Activated CD4-positive, CD25-positive, alpha-beta regulatory T cell (primary cell): ENCODE data around the gene COL9A3.

Source experiments
- DNase-seq, 4 experiments: peaks; one replicate each; lab custom pipeline; 2025; lab: John Stamatoyannopoulos, UW

COL9A3 gene

GRCh38 chr20:62816884-62817873 is at the start of gene COL9A3:
COL9A3 (plus strand) TSS chr20:62817050; CDS start chr20:62817065, 15 bp downstream.
- no peak for DNase-seq

- no peak for DNase-seq
Measured at GRCh38 chr20:62768234-62768546, 48.7 kb upstream of the COL9A3 start.

DNA sequence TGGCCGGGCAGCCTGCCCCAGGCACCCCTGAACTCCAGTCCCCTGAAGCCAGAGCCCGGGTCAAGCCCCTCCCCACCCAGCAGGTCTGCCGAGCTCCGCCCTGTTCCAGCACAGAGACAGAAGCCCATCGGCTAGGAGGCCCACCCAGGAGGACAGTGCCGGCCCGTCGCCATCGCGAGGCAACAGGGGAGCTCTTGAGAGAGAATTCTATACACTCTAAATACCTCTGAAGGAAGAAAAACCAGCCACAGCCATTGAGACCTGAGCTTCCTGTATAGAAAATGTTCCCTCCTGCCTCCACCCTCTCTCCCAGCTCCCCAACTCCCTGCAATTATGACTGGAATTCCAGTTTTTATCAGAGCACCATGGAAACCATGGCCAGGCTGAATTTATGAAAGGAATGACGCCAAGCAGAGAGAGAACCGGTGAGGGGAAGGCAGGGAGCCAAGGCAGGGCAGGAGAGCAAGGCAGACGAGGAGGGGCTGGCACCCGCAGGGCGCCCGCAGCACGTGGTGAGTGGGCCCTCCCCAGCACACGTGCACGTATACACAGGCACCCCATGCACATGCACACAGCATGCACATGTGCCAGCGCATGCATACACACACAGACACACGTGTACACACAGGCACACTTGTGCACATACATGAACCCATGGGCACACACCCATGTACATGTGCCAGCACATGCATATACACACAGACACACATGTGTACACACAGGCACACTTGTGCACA is 48.1 kb upstream of the COL9A3 start:
- no peak for DNase-seq

GRCh38 chr20:62769346-62770071 is 47.3 kb upstream of the COL9A3 start:
- no peak for DNase-seq

DNA sequence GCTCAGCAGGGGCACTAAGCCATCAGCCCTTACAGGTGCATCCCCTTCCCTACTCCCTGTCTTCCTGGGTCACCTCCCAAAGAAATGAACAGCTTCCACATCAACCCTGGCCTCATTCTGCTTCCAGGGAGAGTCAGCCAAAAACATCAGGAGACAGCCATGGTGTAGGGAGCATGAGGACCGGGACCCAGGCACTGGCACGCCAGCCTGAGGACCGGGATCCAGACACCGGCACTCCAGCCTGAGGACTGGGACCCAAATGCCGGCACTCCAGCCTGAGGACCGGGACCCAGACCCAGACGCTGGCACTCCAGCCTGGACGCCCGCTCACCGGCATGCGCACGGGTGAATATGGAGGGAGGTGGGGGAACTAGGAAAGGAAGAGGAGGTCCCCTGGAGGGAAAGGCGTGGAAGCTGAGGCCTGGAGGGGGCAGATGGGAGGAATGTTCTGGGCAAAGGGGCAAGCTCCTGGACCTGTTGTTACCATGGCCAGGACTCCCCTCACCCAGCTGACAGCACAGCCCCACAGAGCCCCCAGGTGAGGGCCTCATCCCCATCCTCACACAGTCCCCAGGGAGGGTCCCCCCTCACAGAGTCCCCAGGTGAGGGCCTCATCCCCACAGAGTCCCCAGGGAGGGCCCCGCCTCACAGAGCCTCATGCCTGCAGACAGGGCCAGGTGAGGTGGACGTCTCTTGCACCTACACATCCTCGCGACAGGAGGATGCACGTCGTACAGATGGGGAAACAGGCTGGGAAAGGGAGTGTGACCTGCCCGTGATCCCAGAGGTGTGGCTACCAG is 46.5 kb upstream of the COL9A3 start:
- DNase-seq: no peak

- DNase-seq: no peak
Measured at GRCh38 chr20:62770916-62771315, 45.9 kb upstream of the COL9A3 start.

DNA sequence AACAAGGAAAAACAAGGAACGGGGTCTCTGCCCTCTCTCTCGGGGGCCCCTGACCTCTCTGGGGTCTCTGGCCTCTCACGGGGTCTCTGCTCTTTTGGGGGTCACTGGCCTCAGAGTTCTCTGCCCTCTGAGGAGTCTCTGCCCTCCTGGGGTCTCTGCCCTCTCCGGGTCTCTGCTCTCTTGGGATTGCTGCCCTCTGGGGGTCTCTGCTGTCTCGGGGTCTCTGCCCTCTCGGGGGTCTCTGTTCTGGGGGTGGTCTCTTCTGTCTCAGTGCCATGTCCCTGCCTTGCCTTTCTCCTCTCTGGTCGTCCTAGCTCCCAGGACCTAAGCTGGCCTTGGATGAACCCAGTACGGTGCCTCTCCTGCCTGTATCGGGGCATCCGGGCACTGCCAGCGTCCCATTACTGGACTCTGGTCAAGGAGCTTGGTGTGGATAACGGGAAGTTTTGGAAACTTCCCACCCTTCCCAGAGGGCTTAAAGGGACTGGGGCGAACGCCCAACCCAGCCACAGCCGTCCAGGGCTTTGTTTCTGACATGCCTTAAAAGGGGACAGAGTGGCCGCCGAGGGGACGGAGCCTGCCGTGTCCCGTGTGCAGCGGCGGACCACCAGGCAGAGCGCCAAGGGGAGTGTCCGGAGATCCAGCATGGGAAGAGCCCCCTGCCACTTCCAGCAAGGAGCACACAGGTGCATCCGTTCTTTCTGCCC is 45.3 kb upstream of the COL9A3 start:
- DNase-seq: no peak

DNA sequence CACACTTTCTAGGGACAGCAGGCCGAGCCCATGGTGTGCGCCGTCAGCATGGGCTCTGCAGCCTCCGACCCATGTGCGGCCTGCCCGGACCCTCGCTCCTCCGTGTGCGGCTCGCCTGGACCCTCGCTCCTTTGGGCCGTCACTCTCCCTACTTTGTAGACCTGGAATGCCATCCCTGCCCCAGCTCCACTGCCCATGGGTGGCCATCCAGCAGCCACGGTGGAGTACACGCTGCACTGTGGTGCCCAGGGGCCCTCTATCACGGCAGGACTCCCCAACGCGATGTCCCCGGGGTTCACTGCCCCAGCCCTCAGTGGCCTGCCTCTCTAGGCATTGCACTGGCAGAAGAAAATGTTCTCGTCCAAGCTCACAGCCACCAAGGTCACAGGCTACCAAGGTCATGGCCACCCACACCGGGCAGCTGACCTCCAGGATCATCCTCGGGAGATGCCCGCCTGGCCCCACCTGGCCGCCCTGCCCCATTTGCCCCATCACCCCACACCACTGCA is 44.7 kb upstream of the COL9A3 start:
- DNase-seq: no peak

GRCh38 chr20:62772619-62772989 is 44.2 kb upstream of the COL9A3 start:
- DNase-seq: no peak

DNA sequence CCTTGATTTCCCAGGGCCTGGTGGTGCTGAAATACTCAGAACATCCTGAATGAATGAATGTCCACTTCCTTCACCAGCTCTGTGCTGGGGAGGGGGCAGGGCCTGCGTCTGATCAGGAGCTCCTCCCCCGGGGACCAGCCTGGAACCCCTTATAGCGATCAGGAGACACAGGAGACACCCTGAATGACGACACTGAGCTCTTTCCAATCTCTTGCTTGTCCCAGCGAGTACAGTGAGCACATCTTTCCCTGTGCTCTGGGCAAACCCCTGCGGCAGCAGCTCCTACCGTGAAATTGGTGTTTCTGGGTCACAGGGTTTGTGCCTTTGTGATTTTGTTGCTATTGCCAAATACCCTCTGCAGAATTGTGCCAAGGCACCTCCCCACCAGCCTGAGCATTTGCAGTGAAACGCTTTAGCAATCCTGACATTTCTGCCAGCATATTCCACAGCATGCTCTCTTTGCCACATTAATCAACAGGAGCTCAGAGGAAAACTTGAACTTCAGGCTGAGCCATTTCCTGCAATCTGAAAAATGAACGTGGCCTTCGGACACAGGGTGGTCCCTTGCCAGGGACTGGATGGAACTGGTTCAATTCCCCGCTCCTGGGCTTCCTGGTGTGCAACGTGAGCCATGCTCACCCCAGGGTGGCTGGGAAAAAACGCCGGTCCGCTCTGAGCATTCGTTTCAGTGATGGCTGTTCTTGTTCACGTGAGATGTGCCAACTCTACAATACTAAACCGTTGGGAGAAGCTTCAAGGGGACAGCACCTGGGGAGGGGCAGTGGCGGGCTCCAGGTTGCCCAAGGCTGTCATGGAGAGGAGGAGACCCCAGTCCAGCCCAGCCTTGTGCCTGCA is 43.6 kb upstream of the COL9A3 start:
- DNase-seq: no peak

- DNase-seq: no peak
Measured at GRCh38 chr20:62773845-62774714, 42.8 kb upstream of the COL9A3 start.

GRCh38 chr20:62774762-62775161 is 42.1 kb upstream of the COL9A3 start:
- DNase-seq: no peak

- DNase-seq: no peak
Measured at GRCh38 chr20:62775206-62775605, 41.6 kb upstream of the COL9A3 start.

GRCh38 chr20:62776035-62776691 is 40.7 kb upstream of the COL9A3 start:
- DNase-seq: no peak

GRCh38 chr20:62776692-62777527 is 39.9 kb upstream of the COL9A3 start:
- peak; percentile 22 to 63 (median 58) for DNase-seq

DNA sequence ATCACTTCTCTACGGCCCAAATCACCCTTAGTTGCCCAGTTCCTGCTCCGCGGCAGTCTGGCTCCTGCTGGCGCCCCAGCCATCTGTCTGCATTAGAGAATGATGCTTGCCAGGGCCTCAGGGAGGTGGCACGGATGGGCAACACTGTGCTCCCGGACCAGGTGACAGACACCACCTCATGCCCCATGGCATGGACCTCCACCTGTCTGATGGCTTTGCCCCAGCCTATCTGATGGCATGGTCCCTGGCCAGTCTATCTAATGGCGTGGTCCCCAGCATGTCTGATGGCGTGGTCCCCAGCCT is 39.4 kb upstream of the COL9A3 start:
- DNase-seq: no peak

GRCh38 chr20:62778058-62778457 is 38.8 kb upstream of the COL9A3 start:
- DNase-seq: no peak
